Thyroid gland (tissue), 4 donors: ENCODE data around the gene ZMYND19.

Source experiments
- CTCF ChIP-seq, 6 experiments: fragments of 200-600 bp in 3 of 6; fragments of 450-650 bp in 3 of 6; sonication (generic) in 3 of 6; IDR thresholded peaks; one replicate each; pipeline ENCODE4 v1.5.1; 2016 to 2019; ENCODE audit warnings: antibody characterized with exemption in 6 of 6, mild to moderate bottlenecking in 2 of 6, inconsistent platforms in 1 of 6, moderate library complexity in 1 of 6
- POLR2A ChIP-seq, 2 donors: fragments of 450-650 bp; IDR thresholded peaks; one replicate each; pipeline ENCODE4 v1.6.1; 2017; ENCODE audit warnings: antibody characterized with exemption in 2 of 2, mild to moderate bottlenecking in 2 of 2, moderate library complexity in 1 of 2

GRCh38 chr9:137589441-137590122 is 730 bp downstream of the ZMYND19 start:
- TF ChIP-seq POLR2A (IDR thresholded peaks at IDR 0.05) (no peak), CTCF (IDR thresholded peaks at IDR 0.05) (no peak)
